GM23248 (cell line): Measurements from ENCODE around the gene NPAS1.

Experiments
- EZH2 ChIP-seq: fragments of 200-600 bp; sonication (generic); IDR thresholded peaks from 2 replicates; pipeline ENCODE4 v1.6.1; 2018; ENCODE audit warnings: antibody characterized with exemption, mild to moderate bottlenecking; ENCODE audit not compliant: insufficient read depth, poor library complexity, severe bottlenecking
- EZH2phosphoT487 ChIP-seq: fragments of 200-600 bp; sonication (generic); IDR thresholded peaks from 2 replicates; pipeline ENCODE4 v1.6.1; 2018; ENCODE audit warnings: antibody characterized with exemption, moderate library complexity, mild to moderate bottlenecking, low read depth; ENCODE audit not compliant: insufficient read depth

DNA sequence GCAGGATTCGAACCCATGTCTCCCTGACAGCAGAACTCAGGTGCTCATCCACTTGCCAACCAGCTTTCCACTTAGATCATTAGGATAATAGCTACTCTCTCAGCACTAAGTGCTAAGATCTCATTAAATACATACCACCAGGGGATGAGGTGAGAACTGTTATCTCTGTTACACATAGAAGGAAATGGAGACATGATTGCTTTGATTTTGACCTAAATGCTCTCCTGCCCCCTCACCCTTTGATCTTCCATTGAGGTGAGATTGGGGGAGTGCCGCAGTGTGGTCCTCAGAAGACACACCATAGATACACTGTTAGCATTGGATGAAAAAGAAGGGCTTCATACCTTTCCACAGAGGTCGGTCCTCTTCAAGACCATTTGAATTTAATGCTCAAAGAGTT, 38.9 kb upstream of the NPAS1 start:
- TF ChIP-seq EZH2 (no peak), EZH2phosphoT487 (no peak)
